Inferior parietal cortex (tissue), 1 donor: ENCODE data around the gene CD164L2.

Source experiments
- DNase-seq: peaks from one replicate; pipeline ENCODE4 v3.0.0-alpha.2; 2016; ENCODE audit errors: extremely low spot score

Gene CD164L2

DNA sequence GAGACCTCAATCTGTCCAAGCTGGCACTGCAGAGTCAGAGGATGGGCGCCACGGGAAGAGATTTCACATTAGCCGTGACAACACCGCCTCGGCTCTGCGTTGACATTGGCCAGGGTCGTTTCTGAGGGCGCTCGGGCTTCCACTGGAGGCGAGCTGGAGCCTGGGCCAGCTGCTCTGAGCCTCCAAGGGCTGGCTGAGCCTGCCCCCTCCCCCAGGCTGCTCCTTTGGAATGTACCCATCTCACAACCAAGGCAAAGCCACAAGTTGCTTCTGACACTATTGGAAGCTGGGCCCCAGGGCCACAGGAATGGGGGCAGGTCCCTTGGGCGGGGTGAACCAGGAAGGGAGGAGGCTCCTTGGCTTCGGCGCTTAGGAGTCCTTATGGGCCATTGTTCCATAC, 21.9 kb upstream of the CD164L2 start:
- DNase-seq, result no peak

DNA sequence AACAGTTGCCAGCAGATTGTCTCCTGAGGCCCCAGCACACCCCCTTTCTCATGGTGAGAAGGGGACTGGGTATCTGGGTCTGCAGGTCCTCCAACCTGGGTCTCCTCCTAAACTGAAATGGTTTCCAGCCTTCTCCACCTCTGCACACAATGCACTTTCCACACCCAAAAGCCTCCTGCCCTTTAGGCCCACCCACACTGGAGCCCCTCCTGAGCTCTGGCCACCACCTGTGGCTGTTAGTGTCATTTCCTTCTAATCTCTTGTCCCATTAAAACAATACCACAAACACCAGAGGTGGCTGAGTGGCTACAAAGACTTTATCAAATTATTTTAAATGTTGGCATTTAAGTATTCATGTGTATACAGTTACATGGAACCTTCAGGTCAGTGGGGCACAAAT, 20.8 kb upstream of the CD164L2 start:
- no peak for DNase-seq

DNA sequence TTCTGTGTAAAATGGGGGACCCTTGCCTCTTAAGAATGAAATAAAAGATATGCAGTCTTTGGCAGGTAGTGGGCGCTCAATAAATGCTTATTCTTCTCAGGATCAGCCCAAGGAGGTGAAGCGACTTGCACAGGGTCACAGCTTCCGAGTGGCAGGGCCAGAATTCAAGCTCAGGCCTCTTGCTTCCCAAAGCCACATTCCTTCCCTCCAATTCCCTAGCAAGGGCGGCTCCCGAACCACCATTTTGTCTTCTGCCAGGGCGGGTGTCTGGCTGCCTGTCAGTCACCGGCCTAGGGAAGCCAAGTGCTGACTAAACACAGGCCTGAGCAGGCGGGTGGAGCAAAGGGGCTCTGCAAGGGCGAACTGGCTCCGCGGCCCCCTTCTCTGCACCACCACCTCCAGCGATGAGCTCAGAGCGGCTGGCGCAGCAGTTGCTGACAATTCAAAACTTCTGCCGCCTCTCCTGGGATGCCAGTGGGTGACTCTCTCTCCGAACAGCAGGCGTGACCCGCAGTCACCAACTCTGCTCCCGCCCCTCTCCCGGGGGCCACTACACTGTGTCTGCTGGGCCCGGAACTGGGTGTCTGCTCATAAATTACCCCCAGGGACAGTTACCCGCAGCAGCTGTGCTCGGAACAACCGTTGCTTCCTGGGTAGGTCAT, 20.1 kb upstream of the CD164L2 start:
- DNase-seq, result no peak

DNA sequence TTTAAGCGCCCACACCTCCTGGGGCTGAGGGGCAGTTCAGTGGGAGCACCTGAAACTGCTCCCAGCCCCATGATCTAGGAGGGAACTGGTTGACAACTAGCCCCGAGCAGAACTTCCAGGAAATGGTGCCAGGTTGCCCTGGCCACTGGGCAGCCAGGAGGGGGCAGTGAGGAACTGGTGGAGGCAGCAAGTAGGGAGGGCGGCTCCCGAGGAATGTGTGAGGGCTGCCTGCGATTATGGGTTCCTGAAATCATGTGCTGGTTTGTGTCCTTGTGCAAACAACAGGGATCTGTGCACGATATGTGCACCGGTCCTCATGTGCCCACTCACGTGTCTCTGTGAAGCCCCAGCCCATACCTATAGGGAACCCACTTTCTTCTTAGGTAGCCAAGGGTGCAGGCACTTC, 19.2 kb upstream of the CD164L2 start:
- DNase-seq, result peak; percentile 53

DNA sequence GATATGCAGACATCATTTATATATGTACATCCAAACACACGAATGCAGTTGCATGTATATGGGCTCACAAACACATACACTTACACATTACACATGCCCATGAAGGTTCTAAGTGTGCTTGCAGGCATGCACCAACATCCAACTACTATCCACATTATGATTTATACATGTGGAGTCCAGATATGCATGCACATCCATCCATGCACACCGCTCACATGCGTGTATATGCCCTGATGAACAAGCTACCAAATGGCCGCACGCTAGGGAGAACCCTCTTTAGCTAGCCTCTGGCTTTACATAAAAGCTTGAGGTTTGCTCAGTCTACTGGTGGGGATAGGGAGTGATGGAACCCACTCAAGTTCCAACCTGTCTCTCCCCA, 17.8 kb upstream of the CD164L2 start:
- DNase-seq, result no peak

DNA sequence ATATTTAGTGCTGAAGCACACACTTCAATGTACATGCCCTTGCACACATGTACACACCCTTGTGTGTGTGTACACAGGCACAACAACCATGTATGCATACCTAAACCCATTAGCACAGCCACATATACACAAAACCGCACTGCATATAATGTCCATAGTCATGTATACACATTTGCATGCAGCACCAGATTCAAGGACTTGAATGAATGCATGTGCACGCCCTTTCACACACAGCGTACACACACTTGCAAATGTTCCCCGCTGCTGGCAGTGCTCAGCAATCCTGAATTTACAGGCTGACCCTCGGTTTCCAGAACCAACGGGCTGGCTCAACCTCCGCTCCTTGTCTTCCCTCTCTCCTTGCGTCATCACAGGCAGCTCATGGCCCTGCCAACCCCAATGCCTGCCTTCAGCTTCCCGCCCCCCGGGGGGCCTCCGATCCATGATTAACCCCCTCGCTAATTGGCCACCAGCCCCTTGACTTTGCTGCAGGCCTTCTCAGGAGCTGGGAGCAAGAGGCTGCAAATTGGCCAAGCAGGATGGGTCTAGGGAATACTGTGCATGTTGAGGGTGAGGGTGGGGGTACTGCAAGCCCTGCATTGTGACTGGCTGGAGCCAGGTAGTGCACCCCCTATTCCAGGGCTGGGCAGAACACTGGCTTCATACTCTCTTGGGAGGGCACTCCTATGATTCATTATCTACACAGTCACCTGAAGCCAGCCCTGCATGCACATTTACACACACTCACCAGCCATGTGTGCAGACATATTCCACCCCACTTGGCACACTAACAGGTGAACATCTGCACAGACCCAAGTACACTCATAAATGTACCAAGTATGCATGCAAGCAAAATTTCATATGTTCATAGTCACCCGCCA, 17.2 kb upstream of the CD164L2 start:
- no peak for DNase-seq

DNA sequence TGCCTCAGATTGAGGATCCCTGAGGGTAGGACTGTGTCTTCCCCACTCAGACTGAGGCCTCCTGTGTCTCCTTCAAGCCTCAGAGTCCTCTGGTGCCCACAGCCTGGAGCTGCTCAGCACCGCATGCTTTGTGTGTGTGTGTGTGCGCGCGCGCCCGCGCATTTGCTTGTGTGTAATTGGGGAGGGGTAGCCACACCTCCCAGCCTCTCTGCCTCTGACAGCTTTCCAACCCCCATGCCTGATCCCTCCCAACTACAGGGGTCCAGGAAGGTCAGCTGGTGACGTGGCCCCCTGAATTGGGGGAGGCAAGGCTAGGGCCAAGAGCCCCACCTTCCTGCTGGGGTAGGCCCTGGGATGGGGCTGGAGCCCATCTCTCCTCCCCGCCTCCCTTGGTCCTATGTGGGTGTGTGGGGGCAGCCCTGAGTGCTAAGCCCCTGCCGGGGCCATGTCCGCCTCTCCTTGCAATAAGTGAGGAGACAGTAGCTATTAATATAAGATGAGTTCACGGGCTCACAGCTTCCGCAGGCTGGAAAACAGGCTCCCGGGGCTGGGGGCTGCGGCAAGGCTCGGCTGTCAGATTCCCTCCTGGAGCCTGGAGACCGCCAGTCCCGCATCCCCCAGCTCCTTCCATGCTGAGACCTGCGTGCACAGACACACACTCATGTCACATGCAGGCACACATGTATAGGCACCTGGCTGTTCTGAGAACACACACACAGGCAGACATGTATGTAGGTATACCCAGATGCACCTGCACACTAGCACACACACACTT, 16.3 kb upstream of the CD164L2 start:
- DNase-seq, result no peak

DNA sequence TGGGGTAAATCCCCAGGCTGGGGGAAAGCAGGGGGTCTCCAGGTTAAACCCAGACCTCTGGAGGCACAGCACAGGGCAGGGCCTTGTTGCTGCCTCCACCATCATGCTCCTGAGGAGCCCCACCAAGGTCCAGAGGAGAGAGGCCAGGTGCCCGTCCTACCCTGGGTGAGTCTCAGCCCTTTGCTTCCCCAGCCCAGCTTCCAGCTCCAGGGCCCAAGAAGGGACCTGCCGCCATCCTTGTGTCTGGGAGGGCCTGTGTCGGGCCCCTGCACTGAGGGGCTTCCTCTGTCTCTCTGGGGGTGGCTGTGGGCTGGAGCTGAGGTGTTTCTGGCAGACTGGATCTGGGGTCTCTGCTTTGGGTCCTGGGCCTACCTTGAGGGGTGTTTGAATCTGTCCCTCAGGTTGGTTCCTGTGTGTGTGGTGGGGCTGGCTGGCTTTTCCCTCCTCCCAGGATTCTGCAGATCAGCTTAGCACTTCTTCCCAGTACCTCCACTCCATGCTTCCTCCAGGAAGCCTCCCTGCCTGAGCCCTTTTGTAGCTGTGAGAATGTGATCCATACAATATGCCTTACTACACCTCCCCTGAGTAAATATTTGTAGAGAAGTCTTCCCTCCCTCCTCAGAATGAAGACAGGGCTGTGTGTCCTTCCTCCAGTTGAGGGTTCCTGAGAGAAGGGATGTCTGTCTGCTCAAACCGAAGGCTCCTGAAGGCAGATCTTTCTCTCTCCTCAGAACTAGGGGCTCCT, 15.4 kb upstream of the CD164L2 start:
- no peak for DNase-seq

DNA sequence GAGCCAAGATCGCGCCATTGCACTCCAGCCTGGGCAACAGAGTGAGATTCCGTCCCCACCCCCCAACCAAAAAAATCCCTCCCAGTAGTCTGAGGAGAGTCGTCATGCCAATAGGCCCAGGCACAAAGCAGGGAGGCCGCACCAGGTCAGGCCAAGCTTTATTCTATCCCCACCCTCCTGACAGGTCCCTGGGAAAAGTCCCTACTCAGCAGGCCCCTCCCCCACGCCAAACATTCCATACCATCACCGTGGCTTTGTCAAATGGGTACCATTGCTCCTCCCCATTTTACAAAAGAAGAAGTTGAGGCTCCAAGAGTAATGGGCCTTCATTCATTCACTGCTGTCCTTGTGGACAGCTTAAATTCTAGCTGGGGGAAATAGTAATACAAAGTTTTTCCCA, 14.6 kb upstream of the CD164L2 start:
- DNase-seq, result no peak

DNA sequence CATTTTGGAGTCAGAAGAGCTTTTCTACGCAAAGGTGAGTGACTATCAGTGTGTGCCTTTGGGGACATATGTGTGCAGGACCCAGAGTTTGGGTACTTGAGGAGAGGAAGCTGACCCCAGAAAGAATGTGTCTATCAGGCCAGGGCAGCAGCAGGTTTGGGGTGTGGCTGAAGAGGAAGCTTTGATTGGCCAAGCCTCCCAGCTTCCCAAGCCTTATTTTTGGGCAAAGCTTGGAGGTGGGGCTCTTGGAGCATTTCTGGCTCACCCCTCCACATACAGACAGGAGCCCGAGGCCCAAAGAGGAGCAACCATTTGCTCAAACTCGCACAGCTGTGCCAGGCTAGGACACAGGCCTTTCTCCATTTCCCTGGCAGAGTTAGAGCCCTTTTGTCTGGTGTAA, 14.0 kb upstream of the CD164L2 start:
- DNase-seq, result no peak

DNA sequence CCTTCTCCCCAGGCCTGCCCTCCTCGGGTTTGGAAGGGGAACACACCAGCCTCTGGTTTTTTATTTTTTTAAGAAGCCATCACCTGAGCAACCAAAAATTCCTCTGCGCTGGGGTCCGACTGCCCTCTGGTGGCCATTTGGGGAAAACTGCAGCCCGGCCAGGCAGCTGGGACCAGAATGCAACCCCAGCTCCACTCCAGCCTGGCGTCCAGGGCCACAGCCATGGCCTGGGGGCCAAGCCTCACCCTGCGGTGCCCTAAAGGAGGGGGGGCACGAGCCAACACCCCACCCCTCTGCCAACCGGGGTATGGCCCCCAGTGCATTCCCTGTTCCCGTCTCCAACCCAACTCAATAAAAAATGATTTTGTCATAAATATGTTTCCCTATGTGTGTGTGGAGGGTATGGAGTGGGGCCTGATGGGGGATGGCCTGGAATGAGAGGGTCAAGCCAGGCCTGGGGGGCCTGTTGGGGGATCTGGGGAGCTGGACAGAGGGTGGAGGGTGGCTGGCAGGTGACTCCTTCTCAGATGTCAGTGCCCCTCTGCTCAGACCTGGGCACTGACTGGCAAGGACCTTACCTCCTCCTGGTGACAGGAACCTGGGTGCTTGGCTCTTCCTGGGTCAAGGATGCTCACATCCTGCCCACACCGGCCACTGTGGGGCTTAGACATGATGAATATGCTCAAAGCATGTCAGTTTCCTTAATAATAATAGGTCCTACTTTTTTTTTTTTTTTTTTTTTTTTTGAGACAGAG, 12.5 kb upstream of the CD164L2 start:
- peak; percentile 77 for DNase-seq

DNA sequence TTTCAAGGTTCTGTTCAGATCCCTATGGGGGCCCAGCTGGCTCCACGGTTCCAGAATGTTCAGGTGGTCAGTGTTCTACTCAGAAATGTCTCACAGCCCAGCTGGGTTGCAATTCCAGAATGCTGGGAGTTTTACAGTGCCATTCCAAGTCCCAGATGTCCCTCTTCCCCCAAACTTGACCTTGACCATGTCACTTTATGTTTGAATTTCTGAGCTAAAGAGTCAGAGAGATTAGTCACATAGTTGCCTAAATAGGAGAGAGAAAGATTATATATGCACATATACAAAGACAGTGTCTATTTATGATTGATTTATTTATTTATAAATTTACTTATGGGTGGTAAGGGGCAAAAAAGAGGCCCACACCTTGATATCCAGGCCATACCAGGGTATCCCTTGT, 11.8 kb upstream of the CD164L2 start:
- DNase-seq, result no peak

DNA sequence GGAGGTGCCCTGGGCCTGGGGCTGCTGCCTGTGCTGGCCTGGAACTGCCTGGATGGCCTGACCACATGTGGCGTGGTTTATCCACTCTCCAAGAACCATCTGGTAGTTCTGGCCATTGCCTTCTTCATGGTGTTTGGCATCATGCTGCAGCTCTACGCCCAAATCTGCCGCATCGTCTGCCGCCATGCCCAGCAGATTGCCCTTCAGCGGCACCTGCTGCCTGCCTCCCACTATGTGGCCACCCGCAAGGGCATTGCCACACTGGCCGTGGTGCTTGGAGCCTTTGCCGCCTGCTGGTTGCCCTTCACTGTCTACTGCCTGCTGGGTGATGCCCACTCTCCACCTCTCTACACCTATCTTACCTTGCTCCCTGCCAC, 11.1 kb upstream of the CD164L2 start:
- DNase-seq, result no peak

DNA sequence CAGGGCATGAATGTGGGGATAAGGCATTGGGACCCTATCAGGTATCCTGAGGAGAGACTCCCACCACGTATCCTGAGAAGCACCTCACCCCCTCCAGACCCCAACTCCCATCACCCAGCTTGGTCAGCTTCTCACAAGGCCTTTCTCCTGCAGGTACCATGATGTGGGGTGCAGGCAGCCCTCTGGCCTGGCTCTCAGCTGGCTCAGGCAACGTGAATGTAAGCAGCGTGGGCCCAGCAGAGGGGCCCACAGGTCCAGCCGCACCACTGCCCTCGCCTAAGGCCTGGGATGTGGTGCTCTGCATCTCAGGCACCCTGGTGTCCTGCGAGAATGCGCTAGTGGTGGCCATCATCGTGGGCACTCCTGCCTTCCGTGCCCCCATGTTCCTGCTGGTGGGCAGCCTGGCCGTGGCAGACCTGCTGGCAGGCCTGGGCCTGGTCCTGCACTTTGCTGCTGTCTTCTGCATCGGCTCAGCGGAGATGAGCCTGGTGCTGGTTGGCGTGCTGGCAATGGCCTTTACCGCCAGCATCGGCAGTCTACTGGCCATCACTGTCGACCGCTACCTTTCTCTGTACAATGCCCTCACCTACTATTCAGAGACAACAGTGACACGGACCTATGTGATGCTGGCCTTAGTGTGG, 10.6 kb upstream of the CD164L2 start:
- DNase-seq, result no peak

DNA sequence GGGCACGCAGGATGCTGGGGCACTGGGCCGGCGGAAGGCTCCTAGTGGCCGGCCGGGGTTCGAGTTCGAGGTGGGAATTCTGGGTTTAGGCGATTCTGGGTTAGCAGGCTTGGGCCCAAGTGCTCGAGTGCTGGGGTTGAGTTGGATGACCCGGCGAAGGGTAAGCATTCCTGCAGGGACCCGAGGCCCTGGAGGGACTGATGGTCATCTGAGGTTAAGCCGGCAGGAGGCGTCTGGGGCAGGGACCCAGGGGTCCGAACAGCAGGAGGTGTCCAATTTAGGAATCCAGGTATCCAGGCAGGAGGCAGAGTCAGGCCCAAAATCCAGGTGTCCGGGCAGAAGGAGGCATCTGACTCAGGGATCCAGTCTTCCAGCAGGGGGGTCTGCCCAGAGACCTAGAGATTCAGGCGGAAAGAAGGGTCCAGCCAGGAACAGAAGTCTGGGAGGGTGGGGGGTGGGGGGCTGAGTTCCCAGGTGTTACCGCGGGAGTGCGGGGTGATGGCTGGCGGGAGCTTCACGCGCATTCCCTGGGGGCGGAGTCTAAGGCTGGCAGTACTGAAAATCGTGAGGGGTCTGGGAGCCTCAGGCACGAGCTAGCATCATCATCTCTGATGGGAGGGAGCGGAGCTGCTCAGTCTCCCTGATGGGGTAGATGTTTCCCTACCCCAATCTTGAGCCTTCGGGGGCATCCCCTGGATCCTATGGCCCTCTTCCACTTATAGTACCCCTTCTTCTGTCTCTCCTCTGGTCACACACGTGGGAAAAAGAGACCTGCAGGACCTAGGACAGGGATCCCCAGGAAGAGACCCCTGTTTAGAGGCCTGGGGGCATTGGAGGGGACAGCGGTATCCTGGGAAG, 9.9 kb upstream of the CD164L2 start:
- no peak for DNase-seq

DNA sequence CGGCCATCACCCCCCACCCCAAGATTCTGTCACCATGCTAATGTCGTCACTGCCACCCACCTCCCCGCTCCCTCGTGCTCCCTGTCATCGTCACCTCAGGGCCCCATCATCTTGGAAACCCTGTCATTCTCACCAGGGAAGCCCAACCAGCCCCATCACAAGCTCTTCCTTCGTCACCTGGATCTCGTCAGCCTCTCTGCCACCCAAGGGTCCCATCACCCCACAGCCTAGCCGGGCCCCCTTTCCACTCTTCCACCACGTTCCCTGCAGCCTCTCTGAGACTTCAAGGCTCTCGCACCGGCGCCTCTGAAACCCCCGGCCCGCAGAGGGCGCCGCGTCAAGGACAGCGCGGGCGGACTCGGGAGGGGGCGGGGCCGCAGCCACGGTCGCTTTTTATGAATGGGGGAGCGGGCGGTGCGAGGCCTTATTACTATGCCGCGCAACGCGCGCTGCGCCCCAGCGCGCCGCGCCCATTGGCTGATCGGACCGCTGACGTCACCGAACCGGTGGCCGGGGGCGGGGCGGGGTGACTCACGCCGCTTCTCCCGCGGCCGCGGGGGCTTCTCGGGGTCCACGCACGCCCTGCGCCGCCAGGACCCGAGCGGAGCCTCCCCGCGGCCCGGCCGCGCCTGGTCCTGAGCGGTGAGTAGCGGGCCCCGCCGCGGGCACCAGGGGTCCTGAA, 9.1 kb upstream of the CD164L2 start, which contains the start of gene GPR3:
Gene GPR3, plus strand, starts transcription at position 527 of the 682 bp plus-strand sequence. CDS start 1,177 bp downstream, outside the sequence.
- peak; percentile 79 for DNase-seq

DNA sequence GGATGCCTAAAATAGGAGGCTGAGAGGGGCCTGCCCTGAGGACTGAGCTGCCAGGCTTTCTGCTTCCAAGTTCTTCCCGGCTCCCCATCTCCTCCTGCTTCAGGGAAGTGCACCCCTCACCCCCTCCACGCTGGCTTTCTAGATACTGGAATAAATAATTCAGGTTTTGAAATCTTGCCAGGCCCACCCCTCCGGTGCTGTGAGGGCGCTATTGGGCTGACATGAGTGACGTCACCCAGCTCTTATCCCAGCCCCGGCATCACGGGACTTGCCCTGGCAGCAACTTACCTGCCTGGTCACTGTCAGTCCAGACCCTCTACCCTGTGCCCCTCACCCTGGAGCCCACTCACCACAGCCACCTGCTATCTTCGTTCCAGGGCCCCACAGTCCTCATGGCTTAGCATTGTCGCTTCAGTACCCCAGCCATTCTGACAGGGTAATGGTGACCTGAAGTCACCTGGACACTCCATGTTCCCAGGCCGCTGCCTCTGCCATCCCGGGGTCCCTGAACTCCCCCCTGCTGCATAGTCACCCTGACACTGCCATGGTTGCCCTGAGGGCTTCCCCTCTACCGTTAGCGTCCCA, 8.5 kb upstream of the CD164L2 start:
- DNase-seq, result peak; percentile 44

DNA sequence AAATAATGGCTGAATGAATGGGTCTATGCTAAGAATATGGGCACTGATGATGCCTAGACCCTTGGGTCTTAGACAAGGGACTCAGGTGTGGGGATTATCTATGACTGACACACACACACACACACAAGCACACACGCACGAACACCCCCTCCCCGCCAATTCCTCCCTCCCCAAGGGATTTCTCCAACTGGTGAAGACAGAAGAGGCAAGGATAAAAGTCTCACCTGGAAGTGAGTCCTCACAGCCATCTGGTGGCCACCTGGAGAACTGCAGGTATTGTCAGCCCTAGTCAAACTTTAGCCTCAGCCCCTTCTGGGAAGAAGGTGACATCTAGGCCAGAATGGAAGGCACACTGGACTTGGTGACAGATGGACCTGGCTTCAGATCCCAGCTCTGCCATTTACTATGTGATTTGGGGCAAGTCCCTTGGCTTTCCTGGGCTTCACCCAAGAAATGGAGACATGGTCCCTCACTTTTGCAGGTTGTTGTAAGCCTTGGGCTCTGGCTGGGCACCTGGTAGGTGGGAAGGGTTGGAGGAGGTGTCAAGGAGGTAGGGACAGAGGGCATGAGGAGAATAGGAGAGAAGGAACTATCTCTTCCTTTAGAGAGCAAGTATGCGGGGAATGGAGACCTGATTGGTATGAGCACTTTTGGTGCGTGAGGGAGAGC, 5.3 kb upstream of the CD164L2 start:
- DNase-seq, result peak; percentile 66
